Measurements from ENCODE around the gene ZER1. TPM values are rescaled to one million over a fixed set of nuclear protein-coding genes. Genes with fewer than 3 reads are reported as not detected.

The ZER1 gene
- total RNA-seq, 2 experiments from 2014 or later: 11.0 to 15.1 TPM

- no TSS peak for BruUV-seq (replicated peaks)
- no peak for DNase-seq (ENCODE audit: low spot score)
Observed at GRCh38 chr9:128792134-128792533, 20.4 kb upstream of the ZER1 start.

GRCh38 chr9:128790536-128790935 is 18.8 kb upstream of the ZER1 start:
- Histone ChIP-seq H3K9me3 (ENCODE audit: low read length) (peaks cover under 1% of the 10 kb centered on the region; the same call in 1 of the 2 replicates), H3K4me2 (ENCODE audit: low read length) (no peak overlapping the region), H3K4me1 (ENCODE audit: insufficient read depth, low read length, poor library complexity, severe bottlenecking) (peaks cover 19% of the 10 kb centered on the region), H2AFZ (ENCODE audit: low read length) (no peak overlapping the region), H3K4me3 (ENCODE audit: low read depth, low read length, poor library complexity, severe bottlenecking) (no peak overlapping the region), H3K27ac (ENCODE audit: low read depth, low read length, poor library complexity, severe bottlenecking) (no peak overlapping the region), H3K36me3 (ENCODE audit: insufficient read depth, low read length) (peaks cover 53% of the 10 kb centered on the region), H4K20me1 (ENCODE audit: insufficient read depth, low read length) (no peaks in the 10 kb centered on the region), H3K79me2 (ENCODE audit: insufficient read depth, low read depth, low read length) (peaks cover 17% of the 10 kb centered on the region), H3K9me2 (ENCODE audit: insufficient read depth, low read length) (no peaks in the 10 kb centered on the region)
- ChIA-PET POLR2A (no interaction called here), CTCF (ENCODE audit: unreplicated experiment) (interaction anchor here (0.6 kb wide), 1 partner anchor 28 kb away, joined by 3 read pairs; the partner anchor contains the start of gene ENDOG)
- DNase-seq (ENCODE audit: low spot score): no peak
- BruUV-seq (replicated peaks): no TSS peak
- intact Hi-C loops (cut with micrococcal nuclease; ENCODE audit: unreplicated experiment): no loop called here
- TF ChIP-seq CTCF (conservative IDR thresholded peaks at IDR 0.05; ENCODE audit: low read length) (no peak), EZH2phosphoT487 (IDR thresholded peaks at IDR 0.05; ENCODE audit: borderline replicate concordance, low read depth, low read length) (no peak)

More at GRCh38 chr9:128792134-128792533, 20.4 kb upstream of the ZER1 start:
- intact Hi-C loops (cut with micrococcal nuclease; ENCODE audit: unreplicated experiment): no loop called here
- H3K4me3 ChIP-seq (ENCODE audit: low read depth, low read length, poor library complexity, severe bottlenecking): no peak overlapping the region
- H3K36me3 ChIP-seq (ENCODE audit: insufficient read depth, low read length): peaks cover 67% of the 10 kb centered on the region
- no peak overlapping the region for H3K27ac ChIP-seq (ENCODE audit: low read depth, low read length, poor library complexity, severe bottlenecking)
- POLR2A ChIA-PET: no interaction called here
- CTCF ChIA-PET (ENCODE audit: unreplicated experiment): no interaction called here
- no peaks in the 10 kb centered on the region for H4K20me1 ChIP-seq (ENCODE audit: insufficient read depth, low read length)
- H3K9me2 ChIP-seq (ENCODE audit: insufficient read depth, low read length): no peaks in the 10 kb centered on the region
- no peak overlapping the region for H2AFZ ChIP-seq (ENCODE audit: low read length)
- TF ChIP-seq EZH2phosphoT487 (IDR thresholded peaks at IDR 0.05; ENCODE audit: borderline replicate concordance, low read depth, low read length) (no peak), CTCF (conservative IDR thresholded peaks at IDR 0.05; ENCODE audit: low read length) (no peak)
- peaks cover 11% of the 10 kb centered on the region for H3K4me1 ChIP-seq (ENCODE audit: insufficient read depth, low read length, poor library complexity, severe bottlenecking)
- H3K4me2 ChIP-seq (ENCODE audit: low read length): no peak overlapping the region
- H3K79me2 ChIP-seq (ENCODE audit: insufficient read depth, low read depth, low read length): peaks cover 17% of the 10 kb centered on the region
- no peaks in the 10 kb centered on the region for H3K9me3 ChIP-seq (ENCODE audit: low read length)

GRCh38 chr9:128788445-128788844 is 16.7 kb upstream of the ZER1 start:
- ChIA-PET CTCF (ENCODE audit: unreplicated experiment) (interaction anchor here (1.4 kb wide), 1 partner anchor 30 kb away, joined by 3 read pairs; the partner anchor contains the start of gene ENDOG), POLR2A (interaction anchor here (0.6 to 1.8 kb wide), 10 partner anchors 10 to 528 kb away, joined by 3 to 9 read pairs (median 4); partner anchors contain the start of genes ENDOG, ZDHHC12 and ZER1)
- intact Hi-C loops (cut with micrococcal nuclease; ENCODE audit: unreplicated experiment): loop anchor here (10.0 kb wide), 1 partner anchor 144 kb away; no protein-coding TSS in a partner anchor
- Histone ChIP-seq H3K9me2 (ENCODE audit: insufficient read depth, low read length) (no peaks in the 10 kb centered on the region), H3K36me3 (ENCODE audit: insufficient read depth, low read length) (peaks cover 39% of the 10 kb centered on the region), H3K27ac (ENCODE audit: low read depth, low read length, poor library complexity, severe bottlenecking) (no peak overlapping the region), H4K20me1 (ENCODE audit: insufficient read depth, low read length) (no peaks in the 10 kb centered on the region), H2AFZ (ENCODE audit: low read length) (no peak overlapping the region), H3K4me2 (ENCODE audit: low read length) (peak overlapping the region; percentile 94), H3K4me1 (ENCODE audit: insufficient read depth, low read length, poor library complexity, severe bottlenecking) (peaks cover 27% of the 10 kb centered on the region), H3K79me2 (ENCODE audit: insufficient read depth, low read depth, low read length) (peaks cover 17% of the 10 kb centered on the region), H3K4me3 (ENCODE audit: low read depth, low read length, poor library complexity, severe bottlenecking) (peak overlapping the region; percentile 97), H3K9me3 (ENCODE audit: low read length) (peaks cover 5% of the 10 kb centered on the region; the same call in 1 of the 2 replicates)
- no peak for DNase-seq (ENCODE audit: low spot score)
- TF ChIP-seq CTCF (conservative IDR thresholded peaks at IDR 0.05; ENCODE audit: low read length) (no peak), EZH2phosphoT487 (IDR thresholded peaks at IDR 0.05; ENCODE audit: borderline replicate concordance, low read depth, low read length) (no peak)
- no TSS peak for BruUV-seq (replicated peaks)

Measured in OCI-LY7 (cell line).